Smooth muscle cell (in vitro differentiated cells): ENCODE measurements around the gene ZNF260. TPM values are rescaled to one million over a fixed set of nuclear protein-coding genes. Genes with fewer than 3 reads are reported as not detected.
A peak's percentile ranks its signal among the peaks of the same experiment; 100 is the strongest.

ENCODE experiments used
- DNase-seq: peaks from one replicate; lab custom pipeline; 2025; ENCODE audit not compliant: unreplicated experiment; lab: John Stamatoyannopoulos, UW
- H2AFZ ChIP-seq: fragments of 200-600 bp; sonication (generic); 2 replicates; pipeline ENCODE4 v1.6.0; 2016; ENCODE audit warnings: antibody characterized with exemption, low read depth, mild to moderate bottlenecking
- H3F3A ChIP-seq: fragments of 200-600 bp; sonication (generic); 2 replicates; pipeline ENCODE4 v1.6.0; 2017; ENCODE audit warnings: antibody characterized with exemption, low read depth
- H3K27ac ChIP-seq: fragments of 200-600 bp; sonication (generic); 2 replicates; pipeline ENCODE4 v1.5.1; 2016; ENCODE audit warnings: low read depth, mild to moderate bottlenecking
- H3K27me3 ChIP-seq: fragments of 200-600 bp; sonication (generic); 2 replicates; pipeline ENCODE4 v1.6.1; 2016; ENCODE audit warnings: low read depth, mild to moderate bottlenecking
- H3K36me3 ChIP-seq: fragments of 200-600 bp; sonication (generic); 2 replicates; pipeline ENCODE4 v1.5.1; 2016; ENCODE audit warnings: low read depth
- H3K4me1 ChIP-seq: fragments of 200-600 bp; sonication (generic); 2 replicates; pipeline ENCODE4 v1.5.1; 2016; ENCODE audit warnings: low read depth
- H3K4me2 ChIP-seq: fragments of 200-600 bp; sonication (generic); 2 replicates; pipeline ENCODE4 v1.6.0; 2016; ENCODE audit warnings: mild to moderate bottlenecking
- H3K4me3 ChIP-seq: fragments of 200-600 bp; sonication (generic); 2 replicates; pipeline ENCODE4 v1.5.1; 2016; ENCODE audit warnings: mild to moderate bottlenecking
- H3K79me2 ChIP-seq: fragments of 200-600 bp; sonication (generic); 2 replicates; pipeline ENCODE4 v1.6.0; 2016; ENCODE audit warnings: low read depth, mild to moderate bottlenecking
- H3K9ac ChIP-seq: fragments of 200-600 bp; sonication (generic); 2 replicates; pipeline ENCODE4 v1.6.0; 2016; ENCODE audit warnings: low read depth
- H3K9me3 ChIP-seq: fragments of 200-600 bp; sonication (generic); replicated peaks from 2 replicates; pipeline ENCODE4 v1.5.1; 2016; ENCODE audit warnings: low read depth
- H4K20me1 ChIP-seq: fragments of 200-600 bp; sonication (generic); 2 replicates; pipeline ENCODE4 v1.6.0; 2016; ENCODE audit warnings: low read depth
- WGBS: methylation state at CpG from one replicate; pipeline ENCODE4 v1.1.7; 2016; ENCODE audit warnings: low lambda C conversion rate; 5-methylcytosine and 5-hydroxymethylcytosine counted together
- polyA plus RNA-seq: library from polyadenylated mRNA; unstranded; fragments of >200 nt; fragmentation: Nextera tagmentation; extraction: Ambion mirVana; gene quantifications from 2 replicates; pipeline ENCODE4 v1.2.1, GENCODE V29; 2016
- total RNA-seq: library from RNA; depleted of rRNA; stranded (reverse); fragments of >200 nt; gene quantifications from 2 replicates; pipeline ENCODE4 v1.2.3, GENCODE V29; 2014
- TF ChIP-seq, protein P1 (sequence below): fragments of 200-600 bp; sonication (generic); IDR thresholded peaks from 2 replicates; pipeline ENCODE4 v1.5.1; 2017; ENCODE audit warnings: borderline replicate concordance, mild to moderate bottlenecking, antibody characterized with exemption; ENCODE audit not compliant: insufficient read depth, poor library complexity, severe bottlenecking

Gene ZNF260
- total and polyA plus RNA-seq, 2 experiments from 2014 or later: 7.6 to 40.3 TPM

DNA sequence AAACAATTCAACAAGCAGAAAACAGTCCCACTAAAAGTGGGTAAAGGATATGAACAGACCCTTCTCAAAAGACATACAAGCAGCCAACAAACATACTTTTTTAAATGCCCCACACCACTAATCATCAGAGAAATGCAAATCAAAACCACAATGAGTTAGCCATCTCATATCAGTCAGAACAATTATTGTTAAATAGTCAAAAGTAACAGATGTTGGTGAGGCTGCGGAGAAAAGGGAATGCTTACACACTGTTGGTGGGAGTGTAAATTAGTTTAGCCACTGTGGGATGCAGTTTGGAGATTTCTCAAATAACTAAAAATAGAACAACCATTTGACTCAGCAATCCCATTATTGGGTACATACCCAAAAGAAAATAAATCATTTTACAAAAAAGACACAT is 36.3 kb upstream of the ZNF260 start:
- H3K27me3 ChIP-seq: no peaks in the 10 kb centered on the region
- no peaks in the 10 kb centered on the region for H3F3A ChIP-seq
- H4K20me1 ChIP-seq: no peaks in the 10 kb centered on the region
- H3K79me2 ChIP-seq: peaks cover 80% of the 10 kb centered on the region
- no peak for DNase-seq
- peaks cover 67% of the 10 kb centered on the region for H3K36me3 ChIP-seq
- H3K4me3 ChIP-seq: no peak overlapping the region
- peaks cover 34% of the 10 kb centered on the region for H3K9me3 ChIP-seq
- H2AFZ ChIP-seq: no peak overlapping the region
- no peak overlapping the region for H3K27ac ChIP-seq
- no peak overlapping the region for H3K4me2 ChIP-seq
- 94% methylated on average over 1 of the region's 1 CpG for WGBS
- TF ChIP-seq, protein P1, sequence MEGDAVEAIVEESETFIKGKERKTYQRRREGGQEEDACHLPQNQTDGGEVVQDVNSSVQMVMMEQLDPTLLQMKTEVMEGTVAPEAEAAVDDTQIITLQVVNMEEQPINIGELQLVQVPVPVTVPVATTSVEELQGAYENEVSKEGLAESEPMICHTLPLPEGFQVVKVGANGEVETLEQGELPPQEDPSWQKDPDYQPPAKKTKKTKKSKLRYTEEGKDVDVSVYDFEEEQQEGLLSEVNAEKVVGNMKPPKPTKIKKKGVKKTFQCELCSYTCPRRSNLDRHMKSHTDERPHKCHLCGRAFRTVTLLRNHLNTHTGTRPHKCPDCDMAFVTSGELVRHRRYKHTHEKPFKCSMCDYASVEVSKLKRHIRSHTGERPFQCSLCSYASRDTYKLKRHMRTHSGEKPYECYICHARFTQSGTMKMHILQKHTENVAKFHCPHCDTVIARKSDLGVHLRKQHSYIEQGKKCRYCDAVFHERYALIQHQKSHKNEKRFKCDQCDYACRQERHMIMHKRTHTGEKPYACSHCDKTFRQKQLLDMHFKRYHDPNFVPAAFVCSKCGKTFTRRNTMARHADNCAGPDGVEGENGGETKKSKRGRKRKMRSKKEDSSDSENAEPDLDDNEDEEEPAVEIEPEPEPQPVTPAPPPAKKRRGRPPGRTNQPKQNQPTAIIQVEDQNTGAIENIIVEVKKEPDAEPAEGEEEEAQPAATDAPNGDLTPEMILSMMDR: no peak
- no peak overlapping the region for H3K9ac ChIP-seq
- H3K4me1 ChIP-seq: no peaks in the 10 kb centered on the region

DNA sequence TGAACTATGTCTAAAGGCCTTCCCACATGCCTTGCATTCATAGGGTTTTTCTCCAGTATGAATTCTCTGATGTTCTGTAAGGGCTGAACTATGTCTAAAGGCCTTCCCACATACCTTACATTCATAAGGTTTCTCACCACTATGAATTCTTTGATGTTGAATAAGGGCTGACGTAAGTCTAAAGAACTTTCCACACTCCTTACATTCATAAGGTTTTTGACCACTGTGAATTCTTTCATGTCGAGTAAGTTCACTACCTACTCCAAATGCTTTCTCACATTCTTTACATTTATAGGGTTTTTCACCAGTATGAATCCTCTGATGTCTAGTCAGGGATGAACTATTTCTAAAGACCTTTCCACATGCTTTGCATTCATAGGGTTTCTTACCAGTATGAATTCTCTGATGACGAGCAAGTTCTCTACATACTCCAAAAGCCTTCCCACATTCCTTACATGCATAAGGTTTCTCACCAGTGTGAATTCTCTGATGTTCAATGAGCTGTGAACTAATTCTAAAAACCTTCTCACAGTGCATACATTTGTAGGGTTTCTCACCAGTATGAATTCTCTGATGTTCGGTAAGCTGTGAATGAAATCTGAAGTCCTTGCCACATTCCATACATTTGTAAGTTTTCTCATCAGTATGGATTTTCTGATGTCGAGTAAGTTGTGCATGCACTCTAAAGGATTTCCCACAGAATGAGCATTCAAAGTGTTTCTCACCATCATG is 19.1 kb upstream of the ZNF260 start:
- Histone ChIP-seq H3K4me3 (peak overlapping the region; percentile 5), H3K36me3 (peaks cover 97% of the 10 kb centered on the region), H3K79me2 (no peaks in the 10 kb centered on the region), H3K4me1 (no peaks in the 10 kb centered on the region), H3K9ac (no peak overlapping the region), H3K4me2 (no peak overlapping the region), H3K27me3 (no peaks in the 10 kb centered on the region), H2AFZ (no peak overlapping the region), H3K27ac (no peak overlapping the region), H3F3A (peaks cover 15% of the 10 kb centered on the region), H3K9me3 (peaks cover 100% of the 10 kb centered on the region), H4K20me1 (no peaks in the 10 kb centered on the region)
- TF ChIP-seq, protein P1: no peak
- 94% methylated on average over 5 of the region's 5 CpGs for WGBS
- no peak for DNase-seq

DNA sequence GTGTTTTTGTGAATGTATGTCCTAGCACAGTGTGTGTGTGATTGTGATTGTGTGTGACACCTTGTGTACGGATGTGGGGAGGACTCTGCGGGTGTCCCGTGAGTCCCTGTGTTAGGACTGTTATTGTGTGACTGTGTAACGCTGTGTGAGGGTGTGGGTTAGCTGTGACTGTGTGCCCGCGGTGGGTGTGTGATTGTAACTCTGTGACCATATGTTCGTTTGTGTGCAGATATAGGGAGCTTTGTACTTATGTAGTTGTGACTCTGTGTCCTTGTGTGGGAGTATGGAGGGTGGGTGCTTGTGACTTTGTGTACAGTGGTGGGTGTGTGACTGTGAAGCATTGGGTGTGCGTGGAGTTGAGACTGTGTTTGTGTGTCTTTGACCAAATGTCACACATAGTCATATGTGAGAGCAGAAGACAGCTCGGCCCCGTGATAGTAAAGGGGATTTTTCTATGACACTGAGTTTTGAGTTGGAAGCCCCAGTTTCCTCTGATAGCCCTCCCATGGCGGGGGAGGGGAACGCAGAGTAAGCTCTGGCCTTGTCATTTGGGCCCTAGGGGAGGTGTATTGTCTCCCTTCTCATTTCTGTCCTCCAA is 949 bp upstream of the ZNF260 start:
- Histone ChIP-seq H3K9ac (peak overlapping the region; percentile 90), H3K27me3 (no peaks in the 10 kb centered on the region), H2AFZ (peak overlapping the region; percentile 95), H3F3A (no peaks in the 10 kb centered on the region), H3K4me1 (peaks cover 9% of the 10 kb centered on the region), H4K20me1 (no peaks in the 10 kb centered on the region), H3K9me3 (peaks cover 25% of the 10 kb centered on the region), H3K27ac (peak overlapping the region; percentile 77), H3K79me2 (peaks cover 46% of the 10 kb centered on the region), H3K36me3 (peaks cover 13% of the 10 kb centered on the region), H3K4me2 (peak overlapping the region; percentile 96), H3K4me3 (peak overlapping the region; percentile 76)
- no peak for DNase-seq
- WGBS: 6% methylated on average over 12 of the region's 12 CpGs
- TF ChIP-seq, protein P1: no peak
